ENCODE data around the gene RTRAF.

Gene RTRAF

DNA sequence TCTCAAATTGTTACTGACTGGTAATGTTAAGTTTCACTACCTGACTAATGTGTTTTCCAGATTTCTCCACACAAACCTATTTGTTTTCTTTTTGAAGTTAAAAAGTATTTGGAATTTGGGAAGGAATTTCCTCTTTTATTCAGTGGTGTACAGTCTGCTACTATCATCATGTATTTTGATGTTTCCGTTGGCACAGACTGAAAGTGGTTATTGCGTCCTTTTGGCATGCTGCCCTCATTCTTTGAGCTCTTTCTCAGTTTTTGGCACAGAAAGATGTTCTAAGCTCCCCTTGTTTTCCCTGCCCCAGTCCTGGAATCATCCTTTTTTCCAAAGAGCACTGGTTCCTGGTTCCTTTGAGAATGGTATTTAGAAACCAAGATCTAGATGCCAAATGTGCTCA lies 31.4 kb upstream of the RTRAF start:
- TF ChIP-seq, protein P1, sequence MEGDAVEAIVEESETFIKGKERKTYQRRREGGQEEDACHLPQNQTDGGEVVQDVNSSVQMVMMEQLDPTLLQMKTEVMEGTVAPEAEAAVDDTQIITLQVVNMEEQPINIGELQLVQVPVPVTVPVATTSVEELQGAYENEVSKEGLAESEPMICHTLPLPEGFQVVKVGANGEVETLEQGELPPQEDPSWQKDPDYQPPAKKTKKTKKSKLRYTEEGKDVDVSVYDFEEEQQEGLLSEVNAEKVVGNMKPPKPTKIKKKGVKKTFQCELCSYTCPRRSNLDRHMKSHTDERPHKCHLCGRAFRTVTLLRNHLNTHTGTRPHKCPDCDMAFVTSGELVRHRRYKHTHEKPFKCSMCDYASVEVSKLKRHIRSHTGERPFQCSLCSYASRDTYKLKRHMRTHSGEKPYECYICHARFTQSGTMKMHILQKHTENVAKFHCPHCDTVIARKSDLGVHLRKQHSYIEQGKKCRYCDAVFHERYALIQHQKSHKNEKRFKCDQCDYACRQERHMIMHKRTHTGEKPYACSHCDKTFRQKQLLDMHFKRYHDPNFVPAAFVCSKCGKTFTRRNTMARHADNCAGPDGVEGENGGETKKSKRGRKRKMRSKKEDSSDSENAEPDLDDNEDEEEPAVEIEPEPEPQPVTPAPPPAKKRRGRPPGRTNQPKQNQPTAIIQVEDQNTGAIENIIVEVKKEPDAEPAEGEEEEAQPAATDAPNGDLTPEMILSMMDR (IDR thresholded peaks at IDR 0.05), result no peak
- TF ChIP-seq ZFX (IDR thresholded peaks at IDR 0.05; ENCODE audit: borderline replicate concordance), result no peak
- no peak overlapping the region for H3K27ac ChIP-seq

GRCh38 chr14:51959928-51960327 lies 29.4 kb upstream of the RTRAF start:
- TF ChIP-seq, protein P1 (IDR thresholded peaks at IDR 0.05), result no peak
- no peak for TF ChIP-seq ZFX (IDR thresholded peaks at IDR 0.05; ENCODE audit: borderline replicate concordance)
- H3K27ac ChIP-seq, result no peak overlapping the region

DNA sequence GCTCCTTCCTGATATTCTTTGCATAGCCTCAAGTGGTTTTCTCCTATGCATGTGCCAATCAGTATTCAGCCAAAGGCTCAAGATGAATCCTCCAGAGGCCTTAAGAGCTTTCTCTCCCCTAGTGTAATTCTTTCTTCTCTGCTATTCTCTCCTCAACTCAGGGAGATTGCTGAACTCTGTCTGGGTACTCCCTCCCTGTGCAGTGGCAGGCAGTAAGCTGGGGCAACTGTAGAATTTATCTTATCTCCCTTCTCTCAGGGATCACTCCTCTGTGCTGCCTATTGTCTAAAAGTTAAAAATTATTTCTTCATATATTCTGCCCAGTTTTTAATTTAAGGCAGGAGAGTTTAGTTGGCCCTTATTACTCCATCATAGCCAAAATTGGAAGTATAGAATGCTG lies 28.5 kb upstream of the RTRAF start:
- no peak for TF ChIP-seq ZFX (IDR thresholded peaks at IDR 0.05; ENCODE audit: borderline replicate concordance)
- TF ChIP-seq, protein P1 (IDR thresholded peaks at IDR 0.05), result no peak
- H3K27ac ChIP-seq, result no peak overlapping the region

DNA sequence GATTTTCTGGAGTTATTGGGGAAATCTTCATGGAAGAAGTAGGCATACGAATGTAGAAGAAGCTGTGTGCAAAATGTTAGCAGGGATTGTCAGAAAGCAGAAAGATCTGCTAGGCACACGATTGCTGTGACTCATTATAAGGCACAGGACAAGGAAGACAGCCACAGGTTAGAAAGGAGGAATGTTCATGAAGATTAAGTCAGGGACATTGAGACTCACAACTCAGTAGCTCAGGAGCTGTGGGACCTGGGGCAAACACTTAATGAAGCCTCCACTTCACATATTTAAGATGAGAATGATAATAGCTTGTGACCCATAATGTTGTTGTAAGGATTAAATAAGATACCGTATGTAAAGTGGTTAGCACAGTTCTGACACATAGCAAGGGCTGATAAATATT lies 26.6 kb upstream of the RTRAF start:
- no peak overlapping the region for H3K27ac ChIP-seq
- no peak for TF ChIP-seq ZFX (IDR thresholded peaks at IDR 0.05; ENCODE audit: borderline replicate concordance)
- TF ChIP-seq, protein P1 (IDR thresholded peaks at IDR 0.05), result no peak

GRCh38 chr14:51963286-51963685 lies 26.1 kb upstream of the RTRAF start:
- TF ChIP-seq ZFX (IDR thresholded peaks at IDR 0.05; ENCODE audit: borderline replicate concordance), result no peak
- TF ChIP-seq, protein P1 (IDR thresholded peaks at IDR 0.05), result no peak
- no peak overlapping the region for H3K27ac ChIP-seq

DNA sequence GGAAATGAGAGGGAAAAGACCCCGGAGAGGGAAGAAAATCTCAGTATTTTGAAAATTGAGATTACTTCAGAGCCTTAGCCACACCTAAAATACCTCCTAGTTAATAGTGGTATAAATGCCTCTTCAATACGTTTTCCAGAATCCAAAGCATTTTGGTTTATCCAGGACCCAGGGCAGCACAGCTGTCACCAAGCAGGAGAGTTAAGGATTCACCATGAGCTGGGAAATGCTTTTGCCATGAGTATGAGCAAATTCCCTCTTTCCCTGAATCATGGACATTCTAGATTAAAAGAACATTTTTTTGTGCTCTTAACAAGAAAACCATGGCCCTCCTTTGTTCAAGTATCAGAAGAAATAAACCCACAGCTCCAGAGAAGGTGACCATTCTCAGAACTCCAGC lies 21.8 kb upstream of the RTRAF start:
- H3K27ac ChIP-seq, result no peak overlapping the region
- no peak for TF ChIP-seq ZFX (IDR thresholded peaks at IDR 0.05; ENCODE audit: borderline replicate concordance)
- TF ChIP-seq, protein P1 (IDR thresholded peaks at IDR 0.05), result no peak

DNA sequence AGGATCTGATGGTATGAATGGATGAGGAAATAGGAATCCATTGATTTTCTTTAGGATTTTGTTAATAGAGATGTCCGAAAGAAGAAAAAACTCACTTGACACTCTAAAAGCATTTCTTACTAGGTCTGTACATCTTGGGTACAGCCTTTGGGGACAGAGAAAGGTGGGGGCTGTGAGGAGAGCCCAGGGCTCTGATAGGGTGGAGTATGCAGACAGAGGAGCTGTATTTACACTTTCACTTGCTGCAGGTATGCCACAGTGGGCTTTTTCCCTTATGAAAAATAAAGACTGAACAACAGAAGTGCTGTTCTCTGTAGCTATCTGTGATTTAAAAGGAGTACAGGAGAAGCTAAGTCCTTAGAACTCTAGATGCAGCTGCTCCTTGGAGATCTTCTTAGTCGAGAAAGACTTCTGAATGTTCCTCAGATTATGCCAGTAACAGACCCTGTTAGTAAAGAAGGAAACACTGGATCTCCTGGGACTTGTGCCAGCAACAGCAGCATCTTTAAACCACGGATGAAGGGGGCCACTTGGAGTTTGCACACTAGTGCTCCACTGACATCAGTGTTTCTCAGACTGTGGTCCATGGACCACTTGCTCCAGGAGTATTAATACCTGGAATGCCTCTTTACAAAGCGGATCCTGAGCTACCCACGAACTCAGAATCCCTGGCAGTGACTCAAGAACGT lies 19.4 kb upstream of the RTRAF start:
- H3K27ac ChIP-seq, result no peak overlapping the region
- TF ChIP-seq, protein P1 (IDR thresholded peaks at IDR 0.05), result no peak
- no peak for TF ChIP-seq ZFX (IDR thresholded peaks at IDR 0.05; ENCODE audit: borderline replicate concordance)
